SK-N-MC (cell line): Measurements from ENCODE around the gene GBP6.
"Not testable (repeated sequence)": the region's sequence is repeated elsewhere in the genome, so short reads cannot be mapped to it uniquely, and the experiment has no call there.

ENCODE experiments used
- DNase-seq: peaks from one replicate; pipeline ENCODE4 v3.0.0-alpha.2; 2011; ENCODE audit warnings: low read depth, low spot score
- H3K27ac ChIP-seq: fragments of 200-600 bp; sonication (generic); 2 replicates; pipeline ENCODE4 v1.5.1; 2016; ENCODE audit warnings: mixed run types
- H3K36me3 ChIP-seq: fragments of 200-600 bp; sonication (generic); 2 replicates; pipeline ENCODE4 v1.6.1; 2017; ENCODE audit warnings: antibody characterized with exemption, low read length, mixed read lengths; ENCODE audit not compliant: insufficient read depth
- H3K4me3 ChIP-seq: fragments of 200-600 bp; sonication (generic); 2 replicates; pipeline ENCODE4 v1.5.1; 2016
- H3K9ac ChIP-seq: fragments of 200-600 bp; sonication (generic); 2 replicates; pipeline ENCODE4 v1.8.0; 2017; ENCODE audit warnings: mixed run types, mixed read lengths; ENCODE audit not compliant: insufficient read length
- H3K9me3 ChIP-seq: fragments of 200-600 bp; sonication (generic); 2 replicates; pipeline ENCODE4 v1.6.1; 2017; ENCODE audit warnings: low read depth, mild to moderate bottlenecking, antibody characterized with exemption, low read length, moderate library complexity, mixed read lengths
- EZH2 ChIP-seq: fragments of 200-600 bp; sonication (generic); IDR thresholded peaks from one replicate; pipeline ENCODE4 v1.6.1; 2017; ENCODE audit warnings: antibody characterized with exemption
- FOXP2 ChIP-seq: optimal IDR thresholded peaks from 2 replicates; pipeline ENCODE3; 2011; ENCODE audit warnings: mild to moderate bottlenecking, moderate library complexity; ENCODE audit not compliant: insufficient read depth; ENCODE audit errors: extremely low read length, control extremely low read depth
- POLR2AphosphoS5 ChIP-seq: IDR thresholded peaks from 2 replicates; pipeline ENCODE4 v1.6.1; 2012; ENCODE audit warnings: mild to moderate bottlenecking, low read depth, low read length, borderline replicate concordance

GBP6 gene

GRCh38 chr1:89382479-89382878 lies 18.6 kb downstream of the GBP6 start:
- DNase-seq: no peak
- H3K9me3 ChIP-seq: no peaks in the 10 kb centered on the region

GRCh38 chr1:89383185-89383584 lies 19.3 kb downstream of the GBP6 start:
- no peak for TF ChIP-seq EZH2
- no peak for TF ChIP-seq POLR2AphosphoS5
- TF ChIP-seq FOXP2: no peak
- H3K36me3 ChIP-seq: peaks cover 18% of the 10 kb centered on the region
- H3K9ac ChIP-seq: no peak overlapping the region
- DNase-seq: no peak
- H3K4me3 ChIP-seq: no peak overlapping the region
- no peak overlapping the region for H3K27ac ChIP-seq
- no peaks in the 10 kb centered on the region for H3K9me3 ChIP-seq

More at GRCh38 chr1:89382479-89382878, 18.6 kb downstream of the GBP6 start:
- TF ChIP-seq EZH2 (no peak), POLR2AphosphoS5 (no peak), FOXP2 (no peak)
- Histone ChIP-seq H3K4me3 (no peak overlapping the region), H3K27ac (no peak overlapping the region), H3K36me3 (peaks cover 18% of the 10 kb centered on the region), H3K9ac (no peak overlapping the region)

GRCh38 chr1:89390707-89391106 lies 26.8 kb downstream of the GBP6 start:
- Histone ChIP-seq H3K9me3 (no peaks in the 10 kb centered on the region; the same call in 1 of the 2 replicates), H3K27ac (no peak overlapping the region), H3K9ac (no peak overlapping the region), H3K36me3 (no peaks in the 10 kb centered on the region), H3K4me3 (no peak overlapping the region)
- TF ChIP-seq FOXP2 (no peak), EZH2 (no peak), POLR2AphosphoS5 (no peak)
- no peak for DNase-seq

- Histone ChIP-seq H3K9me3 (no peaks in the 10 kb centered on the region; the same call in 1 of the 2 replicates), H3K27ac (no peak overlapping the region), H3K9ac (no peak overlapping the region), H3K36me3 (no peaks in the 10 kb centered on the region), H3K4me3 (no peak overlapping the region)
- TF ChIP-seq EZH2 (no peak), POLR2AphosphoS5 (no peak), FOXP2 (no peak)
- no peak for DNase-seq
These were observed 27.8 kb downstream of the GBP6 start for GRCh38 chr1:89391686-89392085.

- Histone ChIP-seq H3K36me3 (no peaks in the 10 kb centered on the region), H3K9me3 (no peaks in the 10 kb centered on the region; the same call in 1 of the 2 replicates), H3K4me3 (no peak overlapping the region), H3K27ac (peak overlapping the region; percentile 89), H3K9ac (no peak overlapping the region)
- peak; percentile 87 for DNase-seq
- TF ChIP-seq EZH2 (no peak), FOXP2 (no peak)
These were observed 31.0 kb downstream of the GBP6 start for GRCh38 chr1:89394851-89395250.

- Histone ChIP-seq H3K4me3 (no peak overlapping the region), H3K9ac (no peak overlapping the region), H3K9me3 (no peaks in the 10 kb centered on the region; the same call in 1 of the 2 replicates), H3K27ac (no peak overlapping the region), H3K36me3 (no peaks in the 10 kb centered on the region)
- TF ChIP-seq EZH2 (no peak), POLR2AphosphoS5 (no peak), FOXP2 (no peak)
- no peak for DNase-seq
These were observed 33.0 kb downstream of the GBP6 start for GRCh38 chr1:89396902-89397301.

- DNase-seq: no peak
- Histone ChIP-seq H3K36me3 (no peaks in the 10 kb centered on the region), H3K27ac (no peak overlapping the region), H3K9ac (no peak overlapping the region), H3K9me3 (no peaks in the 10 kb centered on the region), H3K4me3 (no peak overlapping the region)
- TF ChIP-seq POLR2AphosphoS5 (no peak), FOXP2 (no peak), EZH2 (no peak)
These were observed 41.5 kb downstream of the GBP6 start for GRCh38 chr1:89405275-89405929.

GRCh38 chr1:89407360-89407759 lies 43.5 kb downstream of the GBP6 start:
- no peak overlapping the region for H3K9ac ChIP-seq
- 0 out of 2 replicates have a peak overlapping the region, but pooled peaks have one; percentile 9 for H3K4me3 ChIP-seq
- DNase-seq: no peak
- H3K27ac ChIP-seq: no peak overlapping the region
- no peaks in the 10 kb centered on the region for H3K9me3 ChIP-seq
- H3K36me3 ChIP-seq: no peaks in the 10 kb centered on the region
- no peak for TF ChIP-seq FOXP2
- no peak for TF ChIP-seq EZH2
- no peak for TF ChIP-seq POLR2AphosphoS5

- H3K36me3 ChIP-seq, H3K9me3 ChIP-seq, H3K9ac ChIP-seq, H3K27ac ChIP-seq, DNase-seq: not testable (repeated sequence)
- H3K4me3 ChIP-seq: 0 out of 2 replicates have a peak overlapping the region, but pooled peaks have one; percentile 9
These were observed 43.9 kb downstream of the GBP6 start for GRCh38 chr1:89407768-89408167.
